ENCODE results near the gene MICAL3.

Gene MICAL3

DNA sequence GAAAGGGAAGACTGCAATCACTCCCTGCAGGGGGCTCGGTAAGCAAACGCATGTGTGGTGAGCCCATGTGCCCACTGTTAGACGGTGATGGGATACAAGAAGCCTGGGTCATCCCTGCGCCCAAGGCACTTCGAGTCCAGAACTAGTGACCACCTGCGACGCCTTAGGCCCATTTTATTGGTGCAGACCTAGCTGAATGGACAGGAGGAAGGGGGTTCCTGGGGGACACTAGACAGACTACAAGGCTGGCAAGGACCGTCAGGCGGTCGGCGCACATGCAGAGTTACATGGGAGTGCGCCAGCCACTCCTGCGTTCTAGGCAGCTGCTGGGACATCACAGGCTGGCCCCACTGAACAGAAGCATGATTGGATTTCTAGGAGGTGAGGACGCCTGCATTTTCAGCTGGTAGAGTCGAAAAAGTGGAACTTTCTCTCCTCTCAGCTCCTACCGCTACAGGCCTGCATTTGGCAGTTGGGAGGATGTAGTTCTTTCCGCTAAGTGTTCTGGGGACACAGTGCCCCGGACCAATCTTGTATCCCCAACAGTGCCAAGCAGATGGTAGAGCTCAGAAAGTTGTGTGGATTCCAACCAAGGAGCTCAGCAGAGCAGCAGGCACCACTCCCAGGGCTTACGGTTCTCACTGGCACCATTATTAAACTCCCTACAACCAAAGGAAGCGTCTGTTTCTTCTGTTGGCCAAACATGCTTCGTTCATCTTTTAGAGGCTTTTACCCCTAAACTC lies 285.8 kb downstream of the MICAL3 start:
- no peak for DNase-seq
